Prostate gland (tissue), 1 donor: Measurements from ENCODE around the gene PFN3.

ENCODE experiments used
- POLR2A ChIP-seq: fragments of 450-650 bp; IDR thresholded peaks from one replicate; pipeline ENCODE4 v1.6.1; 2016; ENCODE audit warnings: antibody characterized with exemption, mild to moderate bottlenecking
- POLR2AphosphoS5 ChIP-seq: sonication (generic); formaldehyde crosslinking; IDR thresholded peaks from one replicate; pipeline ENCODE4 v1.6.1; 2017; ENCODE audit warnings: antibody characterized with exemption

DNA sequence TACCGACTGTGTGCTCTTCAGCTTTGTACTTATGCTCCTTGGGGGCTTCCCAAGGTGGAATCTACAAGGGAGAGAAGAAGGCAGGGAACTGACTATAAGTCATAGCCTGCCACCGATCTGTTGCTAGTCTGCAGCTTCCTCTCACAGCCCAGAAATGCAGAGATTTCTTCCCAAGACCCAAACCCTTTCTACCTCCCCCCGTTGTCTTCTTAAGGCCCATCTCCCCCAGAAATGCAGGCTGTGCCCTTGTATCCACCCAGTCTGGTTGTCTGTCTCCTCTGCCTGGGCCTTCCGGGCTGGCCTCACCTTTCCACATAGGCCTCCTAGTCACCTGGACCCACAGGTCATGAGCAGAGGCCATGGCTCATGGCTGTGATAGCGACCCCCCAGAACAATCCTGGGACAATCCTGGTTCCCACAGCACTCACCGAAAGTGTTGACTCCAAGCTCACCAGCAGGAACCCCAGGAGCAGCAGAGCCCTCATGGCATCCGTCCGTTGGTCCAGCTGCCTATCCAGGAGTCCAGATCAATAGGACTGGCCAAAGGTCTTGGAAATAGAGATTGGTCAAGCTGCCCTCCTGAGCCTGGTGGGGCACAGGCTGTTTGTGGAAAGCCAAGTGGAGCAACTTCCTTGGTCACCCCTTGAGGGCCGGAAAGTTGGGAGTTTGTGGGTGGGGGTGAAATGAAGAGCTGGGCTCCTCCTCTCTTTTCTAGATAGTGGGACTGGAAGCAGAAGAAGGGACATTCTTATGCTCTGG is 8.8 kb upstream of the PFN3 start, which contains the start of gene F12:
- TF ChIP-seq POLR2AphosphoS5 (no peak), POLR2A (no peak)
